Stimulated activated CD8-positive, alpha-beta memory T cell treated with anti-CD3 and anti-CD28 coated beads, Interleukin-7, amount 100 ng/mL, for 1 hour (primary cell): ENCODE data around the gene DHTKD1.
A peak's percentile ranks its signal among the peaks of the same experiment; 100 is the strongest.
"Not testable (repeated sequence)": the region's sequence is repeated elsewhere in the genome, so short reads cannot be mapped to it uniquely, and the experiment has no call there.

ENCODE experiments used
- DNase-seq, 2 donors: peaks; one replicate each; pipeline ENCODE4 v3.0.0-alpha.2; 2020; ENCODE audit warnings: low read depth in 2 of 2

Gene DHTKD1

GRCh38 chr10:12062754-12063482 is 5.8 kb upstream of the DHTKD1 start:
- DNase-seq, result no peak

- DNase-seq, result no peak
These were observed 5.3 kb upstream of the DHTKD1 start for GRCh38 chr10:12063483-12063818.

- DNase-seq, result no peak
These were observed 1.4 kb upstream of the DHTKD1 start for GRCh38 chr10:12067336-12067735.

- not testable (repeated sequence) for DNase-seq
These were observed 2.7 kb downstream of the DHTKD1 start for GRCh38 chr10:12071441-12071840.

- DNase-seq, result no peak
These were observed 4.8 kb downstream of the DHTKD1 start for GRCh38 chr10:12073526-12073925.

GRCh38 chr10:12077580-12078180 is 8.9 kb downstream of the DHTKD1 start:
- no peak for DNase-seq

- DNase-seq, result no peak
These were observed 12.7 kb downstream of the DHTKD1 start for GRCh38 chr10:12081470-12081869.

- no peak for DNase-seq
These were observed 13.3 kb downstream of the DHTKD1 start for GRCh38 chr10:12081879-12082557.

GRCh38 chr10:12088919-12089318 is 20.2 kb downstream of the DHTKD1 start:
- DNase-seq, result no peak

- DNase-seq, result no peak
These were observed 22.7 kb downstream of the DHTKD1 start for GRCh38 chr10:12091421-12091820.

GRCh38 chr10:12097361-12097760 is 28.6 kb downstream of the DHTKD1 start:
- not testable (repeated sequence) for DNase-seq

GRCh38 chr10:12097791-12098190 is 29.0 kb downstream of the DHTKD1 start:
- no peak for DNase-seq

- DNase-seq, result no peak
These were observed 30.2 kb downstream of the DHTKD1 start for GRCh38 chr10:12098966-12099365.

GRCh38 chr10:12103802-12104201 is 35.0 kb downstream of the DHTKD1 start:
- no peak for DNase-seq

- no peak for DNase-seq
These were observed 39.0 kb downstream of the DHTKD1 start for GRCh38 chr10:12107781-12108180.

- no peak for DNase-seq
These were observed 40.5 kb downstream of the DHTKD1 start for GRCh38 chr10:12109286-12109685.

GRCh38 chr10:12111528-12111927 is 42.8 kb downstream of the DHTKD1 start:
- DNase-seq, result no peak

GRCh38 chr10:12113627-12114026 is 44.9 kb downstream of the DHTKD1 start:
- DNase-seq, result no peak

- no peak for DNase-seq
These were observed 52.9 kb downstream of the DHTKD1 start for GRCh38 chr10:12121673-12122072.

GRCh38 chr10:12129222-12130111 is 60.7 kb downstream of the DHTKD1 start, which contains the start of gene SEC61A2:
Gene SEC61A2, plus strand, starts transcription at chr10:12129677. Its CDS starts 111 bp downstream, at chr10:12129788.
- DNase-seq, result peak; percentile 95 to 97

GRCh38 chr10:12130237-12130872 is 61.6 kb downstream of the DHTKD1 start:
- DNase-seq, result no peak
